A549 (cell line): ENCODE measurements around the gene MFAP2. TPM values are rescaled to one million over a fixed set of nuclear protein-coding genes. Genes with fewer than 3 reads are reported as not detected.

Source experiments
- ATAC-seq, 2 experiments: fragments of 200-7000 bp in 1 of 2; fragments of >200 bp in 1 of 2; cut with Nextera tagmentation in 1 of 2; cut with Tn5 transposase in 1 of 2; 3 replicates each; pipeline versions ENCODE4 v1.8.0 to v1.9.1; 2018 to 2020; ENCODE audit warnings: mild to moderate bottlenecking in 1 of 2, moderate library complexity in 1 of 2
- CTCF ChIA-PET: fragments of 300-600 bp; sonication (Branson Sonifier 250); formaldehyde crosslinking; extraction: SDS; loops from one replicate; lab custom pipeline; 2021; ENCODE audit warnings: antibody characterized with exemption, inconsistent platforms; lab: Yijun Ruan, JAX
- POLR2A ChIA-PET: fragments of 350-600 bp; formaldehyde crosslinking; extraction: SDS; loops from one replicate; lab custom pipeline; 2021; ENCODE audit warnings: antibody characterized with exemption, inconsistent platforms; lab: Yijun Ruan, JAX
- DNase-seq, 2 experiments: peaks; one replicate each; pipeline versions ENCODE4 v3.0.0 to v3.0.0-alpha.2; 2011 to 2016; ENCODE audit warnings: low read depth in 1 of 2, low spot score in 1 of 2
- FAIRE-seq: peaks from 2 replicates; lab custom pipeline; 2011; peaks lifted over from hg19 to GRCh38; lab: Jason Lieb, UNC
- H3K27ac ChIP-seq, 2 experiments: fragments of >200 bp; sonication (Bioruptor Twin); formaldehyde crosslinking; 3 replicates each; pipeline ENCODE4 v1.5.1; 2016 to 2017
- H3K4me1 ChIP-seq: fragments of >200 bp; sonication (Bioruptor Twin); formaldehyde crosslinking; 3 replicates; pipeline ENCODE4 v1.6.1; 2016
- H3K4me2 ChIP-seq: fragments of >200 bp; sonication (Bioruptor Twin); formaldehyde crosslinking; 3 replicates; pipeline ENCODE4 v1.6.1; 2016
- H3K4me3 ChIP-seq: fragments of >200 bp; sonication (Bioruptor Twin); formaldehyde crosslinking; 3 replicates; pipeline ENCODE4 v1.5.1; 2016
- H3K9me3 ChIP-seq: fragments of >200 bp; sonication (Bioruptor Twin); formaldehyde crosslinking; 3 replicates; pipeline ENCODE4 v1.6.1; 2016
- BHLHE40 ChIP-seq: IDR thresholded peaks from 2 replicates; pipeline ENCODE4 v1.6.1; 2012; ENCODE audit warnings: low read depth, low read length, inconsistent platforms
- CHD2 ChIP-seq: fragments of 150-350 bp; IDR thresholded peaks from 2 replicates; pipeline ENCODE4 v1.6.1; 2014; ENCODE audit warnings: low read length; ENCODE audit not compliant: partially characterized antibody
- EHF ChIP-seq: fragments of 250-450 bp; sonication (Bioruptor Pico); IDR thresholded peaks from 2 replicates; pipeline ENCODE4 v1.5.0; 2020; ENCODE audit warnings: mild to moderate bottlenecking
- EHMT2 ChIP-seq: fragments of 200-600 bp; sonication (generic); IDR thresholded peaks from 2 replicates; pipeline ENCODE4 v1.6.1; 2016; ENCODE audit warnings: antibody characterized with exemption, low read depth, mild to moderate bottlenecking, moderate library complexity
- ESRRA ChIP-seq: fragments of 150-350 bp; IDR thresholded peaks from 2 replicates; pipeline ENCODE4 v1.6.1; 2014; ENCODE audit warnings: mild to moderate bottlenecking, low read length, borderline replicate concordance
- FOXS1 ChIP-seq: fragments of 250-450 bp; sonication (Bioruptor Pico); IDR thresholded peaks from 2 replicates; pipeline ENCODE4 v1.5.0; 2020; ENCODE audit warnings: mild to moderate bottlenecking, moderate library complexity
- HOXA7 ChIP-seq: fragments of 250-450 bp; sonication (Bioruptor Pico); IDR thresholded peaks from 2 replicates; pipeline ENCODE4 v1.5.0; 2020; ENCODE audit warnings: mild to moderate bottlenecking, moderate library complexity
- HOXB13 ChIP-seq: fragments of 250-450 bp; sonication (Bioruptor Pico); IDR thresholded peaks from 2 replicates; pipeline ENCODE4 v1.5.0; 2020; ENCODE audit warnings: low read depth, mild to moderate bottlenecking, moderate library complexity
- JUNB ChIP-seq: fragments of >200 bp; sonication (Bioruptor Twin); formaldehyde crosslinking; IDR thresholded peaks from 2 replicates; pipeline ENCODE4 v1.6.1; 2016
- MAFK ChIP-seq: fragments of 450-650 bp; IDR thresholded peaks from 2 replicates; pipeline ENCODE4 v1.6.1; 2014; ENCODE audit not compliant: partially characterized antibody
- RFX5 ChIP-seq: fragments of 450-650 bp; IDR thresholded peaks from 2 replicates; pipeline ENCODE4 v1.7.1; 2014; ENCODE audit warnings: antibody characterized with exemption, mild to moderate bottlenecking, moderate library complexity
- RNF2 ChIP-seq: fragments of 200-600 bp; sonication (generic); IDR thresholded peaks from 2 replicates; pipeline ENCODE4 v1.6.1; 2016; ENCODE audit warnings: low read depth, mild to moderate bottlenecking, antibody characterized with exemption, moderate library complexity, borderline replicate concordance
- SREBF2 ChIP-seq: fragments of 450-650 bp; IDR thresholded peaks from 2 replicates; pipeline ENCODE4 v1.6.1; 2014; ENCODE audit warnings: mild to moderate bottlenecking, moderate library complexity
- TP53 ChIP-seq: fragments of 250-450 bp; sonication (Bioruptor Pico); IDR thresholded peaks from 2 replicates; pipeline ENCODE4 v1.5.0; 2021; ENCODE audit warnings: mild to moderate bottlenecking, moderate library complexity
- WGBS: methylation state at CpG from one replicate; pipeline ENCODE4 v1.1.6; 2017; ENCODE audit errors: missing lambda C conversion rate; 5-methylcytosine and 5-hydroxymethylcytosine counted together
- polyA plus RNA-seq, 4 experiments: library from polyadenylated mRNA; depleted of rRNA in 3 of 4; stranded (reverse); fragments of >200 nt; fragmentation: RNase III in 1 of 4; extraction: RNeasy Plus Mini Kit Qiagen cat#74134 plus additional on column Dnase treatment in 1 of 4; gene quantifications; 2 replicates in 3 of 4; 3 replicates in 1 of 4; pipeline ENCODE4 v1.2.3, GENCODE V29; 2011 to 2017
- TF ChIP-seq, protein P1 (sequence below): IDR thresholded peaks from 2 replicates; pipeline ENCODE4 v1.6.1; 2012; ENCODE audit warnings: low read depth, borderline replicate concordance
- TF ChIP-seq, protein P2 (sequence below): fragments of 450-650 bp; IDR thresholded peaks from 2 replicates; pipeline ENCODE4 v1.6.1; 2014; ENCODE audit warnings: antibody characterized with exemption

MFAP2 gene
- polyA plus RNA-seq, 2 of the 4 experiments (the other 2 are of a cell fraction): 0.45 to 0.90 TPM

DNA sequence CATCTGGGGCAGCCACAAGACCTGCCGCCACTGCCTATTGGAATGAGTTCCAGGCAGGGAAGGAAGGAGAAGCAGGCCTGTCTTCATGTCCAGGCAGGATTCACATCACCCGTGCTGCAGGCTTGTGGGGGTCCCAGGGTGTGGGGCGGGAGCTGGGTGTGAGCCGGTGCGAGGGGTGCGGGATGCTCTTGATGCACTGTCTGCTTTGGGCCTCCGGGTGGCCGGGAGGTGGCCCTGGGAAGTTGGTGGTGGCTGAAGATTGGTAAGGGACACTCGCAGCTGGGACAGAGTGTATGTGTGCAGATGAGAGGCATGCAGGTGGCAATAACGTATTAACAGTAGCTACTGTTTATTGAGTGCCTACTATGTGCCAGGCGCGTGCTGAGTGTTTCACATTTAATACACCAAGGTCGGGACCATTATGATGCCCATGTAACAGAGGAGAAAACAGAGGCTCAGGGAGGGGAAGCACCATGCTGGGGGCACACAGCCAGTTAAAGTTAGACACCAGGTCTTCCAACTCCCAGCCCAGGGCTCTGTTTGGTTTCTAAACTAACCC is 55.4 kb downstream of the MFAP2 start:
- no peak for FAIRE-seq
- no peaks in the 10 kb centered on the region for H3K9me3 ChIP-seq
- CTCF ChIA-PET: interaction anchor here (0.9 to 1.3 kb wide), 3 partner anchors 21 to 79 kb away, joined by 3 to 5 read pairs (median 3); no protein-coding TSS in a partner anchor
- no peaks in the 10 kb centered on the region for H3K4me1 ChIP-seq
- POLR2A ChIA-PET: no interaction called here
- peak in 1 of 2 experiments; percentile 55; a peak in 3 of 6 replicates for ATAC-seq
- 78% methylated on average over 11 of the region's 13 CpGs for WGBS
- H3K27ac ChIP-seq: no peak overlapping the region
- no peak for TF ChIP-seq RNF2
- no peak for TF ChIP-seq FOXS1 (CRISPR knock-in tag)
- no peak for TF ChIP-seq EHF (CRISPR knock-in tag)
- no peak for TF ChIP-seq JUNB
- TF ChIP-seq MAFK: no peak
- no peak for TF ChIP-seq RFX5
- no peak for TF ChIP-seq BHLHE40
- no peak for TF ChIP-seq HOXA7
- no peak for TF ChIP-seq SREBF2
- TF ChIP-seq HOXB13: no peak
- no peak for TF ChIP-seq ESRRA
- TF ChIP-seq CHD2: no peak
- TF ChIP-seq, protein P1, sequence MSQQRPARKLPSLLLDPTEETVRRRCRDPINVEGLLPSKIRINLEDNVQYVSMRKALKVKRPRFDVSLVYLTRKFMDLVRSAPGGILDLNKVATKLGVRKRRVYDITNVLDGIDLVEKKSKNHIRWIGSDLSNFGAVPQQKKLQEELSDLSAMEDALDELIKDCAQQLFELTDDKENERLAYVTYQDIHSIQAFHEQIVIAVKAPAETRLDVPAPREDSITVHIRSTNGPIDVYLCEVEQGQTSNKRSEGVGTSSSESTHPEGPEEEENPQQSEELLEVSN: no peak
- TF ChIP-seq, protein P2, sequence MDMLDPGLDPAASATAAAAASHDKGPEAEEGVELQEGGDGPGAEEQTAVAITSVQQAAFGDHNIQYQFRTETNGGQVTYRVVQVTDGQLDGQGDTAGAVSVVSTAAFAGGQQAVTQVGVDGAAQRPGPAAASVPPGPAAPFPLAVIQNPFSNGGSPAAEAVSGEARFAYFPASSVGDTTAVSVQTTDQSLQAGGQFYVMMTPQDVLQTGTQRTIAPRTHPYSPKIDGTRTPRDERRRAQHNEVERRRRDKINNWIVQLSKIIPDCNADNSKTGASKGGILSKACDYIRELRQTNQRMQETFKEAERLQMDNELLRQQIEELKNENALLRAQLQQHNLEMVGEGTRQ: no peak
- TF ChIP-seq TP53: no peak
- TF ChIP-seq EHMT2: no peak
- no peak overlapping the region for H3K4me3 ChIP-seq
- no peak overlapping the region for H3K4me2 ChIP-seq
- no peak for DNase-seq

Other genes with a start within 250 kb of the MFAP2 start
- 56.2 TPM in 1 of 2 replicates, not detected in the other for gene RNU1-4, start 240.1 kb downstream of the MFAP2 start, polyA plus RNA-seq (2011; rRNA removed)
- 6.5 to 8.5 TPM (median 6.6 TPM) in 3 replicates for gene RNU1-4, start 240.1 kb downstream of the MFAP2 start, polyA plus RNA-seq (2017; fragmentation: RNase III; extraction: RNeasy Plus Mini Kit Qiagen cat#74134 plus additional on column Dnase treatment)
- 56.2 TPM in 1 of 2 replicates, not detected in the other for gene RNU1-2, start 84.6 kb downstream of the MFAP2 start, polyA plus RNA-seq (2011; rRNA removed)
- 6.5 to 8.5 TPM (median 6.6 TPM) in 3 replicates for gene RNU1-2, start 84.6 kb downstream of the MFAP2 start, polyA plus RNA-seq (2017; fragmentation: RNase III; extraction: RNeasy Plus Mini Kit Qiagen cat#74134 plus additional on column Dnase treatment)
- 4.4 TPM in 2 replicates for gene CROCC, start 58.7 kb downstream of the MFAP2 start, polyA plus RNA-seq (2011; rRNA removed)
- gene CROCC, start 58.7 kb downstream of the MFAP2 start, polyA plus RNA-seq (2017; fragmentation: RNase III; extraction: RNeasy Plus Mini Kit Qiagen cat#74134 plus additional on column Dnase treatment): 6.8 to 11.8 TPM (median 10.6 TPM) in 3 replicates
- gene ATP13A2, start 31.3 kb upstream of the MFAP2 start, polyA plus RNA-seq (2011; rRNA removed): 7.9 and 11.7 TPM in 2 replicates
- gene ATP13A2, start 31.3 kb upstream of the MFAP2 start, polyA plus RNA-seq (2017; fragmentation: RNase III; extraction: RNeasy Plus Mini Kit Qiagen cat#74134 plus additional on column Dnase treatment): 18.5 to 25.7 TPM (median 23.1 TPM) in 3 replicates
- gene SDHB, start 73.4 kb upstream of the MFAP2 start, polyA plus RNA-seq (2011; rRNA removed): 262 and 343 TPM in 2 replicates
- 111 to 122 TPM (median 114 TPM) in 3 replicates for gene SDHB, start 73.4 kb upstream of the MFAP2 start, polyA plus RNA-seq (2017; fragmentation: RNase III; extraction: RNeasy Plus Mini Kit Qiagen cat#74134 plus additional on column Dnase treatment)
- 1.3 and 1.6 TPM in 2 replicates for gene PADI2, start 138.8 kb upstream of the MFAP2 start, polyA plus RNA-seq (2011; rRNA removed)
- 1.1 to 1.5 TPM (median 1.3 TPM) in 3 replicates for gene PADI2, start 138.8 kb upstream of the MFAP2 start, polyA plus RNA-seq (2017; fragmentation: RNase III; extraction: RNeasy Plus Mini Kit Qiagen cat#74134 plus additional on column Dnase treatment)
- 1.1 and 1.4 TPM in 2 replicates for gene PADI1, start 224.5 kb upstream of the MFAP2 start, polyA plus RNA-seq (2011; rRNA removed)
- gene PADI1, start 224.5 kb upstream of the MFAP2 start, polyA plus RNA-seq (2017; fragmentation: RNase III; extraction: RNeasy Plus Mini Kit Qiagen cat#74134 plus additional on column Dnase treatment): 1.7 to 2.3 TPM (median 2.0 TPM) in 3 replicates